ENCODE measurements around the gene ZNF526. TPM values are rescaled to one million over a fixed set of nuclear protein-coding genes. Genes with fewer than 3 reads are reported as not detected.

Gene ZNF526
- total and polyA plus RNA-seq, 9 of the 15 experiments (the other 6 are each of a cell fraction or from before 2014, with no cell fraction given) = 1.3 to 17.9 (median 6.2) TPM

DNA sequence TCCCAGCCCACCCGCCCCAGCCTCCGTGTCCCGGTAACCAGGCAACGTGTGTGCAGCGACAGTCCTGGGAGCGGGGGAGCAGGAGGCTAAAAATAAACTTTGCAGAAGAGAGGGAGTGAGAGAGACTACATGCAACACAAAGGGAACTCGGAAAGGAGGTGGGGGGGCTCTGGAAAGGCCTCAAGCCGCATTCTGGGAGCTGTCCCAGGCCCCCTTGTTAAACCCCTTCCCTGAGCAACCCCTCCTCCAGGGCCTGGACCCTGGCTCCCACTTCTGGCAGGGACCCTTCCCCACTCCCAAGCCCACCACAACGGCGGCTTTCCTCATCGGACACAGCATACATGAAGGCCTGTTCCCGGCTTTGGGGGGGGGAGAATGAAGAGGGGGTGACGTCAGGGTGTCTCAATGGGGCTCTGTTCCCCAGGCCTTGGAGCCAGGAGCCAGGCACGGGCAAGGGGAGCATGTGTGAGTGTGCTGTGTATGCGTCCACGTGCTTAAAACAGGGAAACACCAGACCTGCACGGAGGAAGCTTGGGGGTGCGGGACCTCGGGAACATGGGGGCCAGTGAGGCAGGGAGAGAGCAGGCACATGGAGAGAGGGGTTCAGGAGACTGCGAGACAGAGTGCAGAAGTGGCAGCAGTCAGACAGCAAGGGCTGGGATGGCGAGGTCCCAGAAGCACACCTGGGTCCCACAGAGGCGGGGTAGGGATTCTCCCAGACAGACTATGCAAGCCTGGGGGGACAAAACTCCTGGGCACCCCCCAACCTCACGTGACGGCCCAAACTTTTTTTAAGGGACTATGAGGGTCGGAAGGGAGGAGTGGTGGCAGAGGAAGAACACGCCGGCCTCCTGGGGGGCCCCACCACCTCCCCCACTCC is 32.5 kb downstream of the ZNF526 start (continued):
- TF ChIP-seq, protein P1, sequence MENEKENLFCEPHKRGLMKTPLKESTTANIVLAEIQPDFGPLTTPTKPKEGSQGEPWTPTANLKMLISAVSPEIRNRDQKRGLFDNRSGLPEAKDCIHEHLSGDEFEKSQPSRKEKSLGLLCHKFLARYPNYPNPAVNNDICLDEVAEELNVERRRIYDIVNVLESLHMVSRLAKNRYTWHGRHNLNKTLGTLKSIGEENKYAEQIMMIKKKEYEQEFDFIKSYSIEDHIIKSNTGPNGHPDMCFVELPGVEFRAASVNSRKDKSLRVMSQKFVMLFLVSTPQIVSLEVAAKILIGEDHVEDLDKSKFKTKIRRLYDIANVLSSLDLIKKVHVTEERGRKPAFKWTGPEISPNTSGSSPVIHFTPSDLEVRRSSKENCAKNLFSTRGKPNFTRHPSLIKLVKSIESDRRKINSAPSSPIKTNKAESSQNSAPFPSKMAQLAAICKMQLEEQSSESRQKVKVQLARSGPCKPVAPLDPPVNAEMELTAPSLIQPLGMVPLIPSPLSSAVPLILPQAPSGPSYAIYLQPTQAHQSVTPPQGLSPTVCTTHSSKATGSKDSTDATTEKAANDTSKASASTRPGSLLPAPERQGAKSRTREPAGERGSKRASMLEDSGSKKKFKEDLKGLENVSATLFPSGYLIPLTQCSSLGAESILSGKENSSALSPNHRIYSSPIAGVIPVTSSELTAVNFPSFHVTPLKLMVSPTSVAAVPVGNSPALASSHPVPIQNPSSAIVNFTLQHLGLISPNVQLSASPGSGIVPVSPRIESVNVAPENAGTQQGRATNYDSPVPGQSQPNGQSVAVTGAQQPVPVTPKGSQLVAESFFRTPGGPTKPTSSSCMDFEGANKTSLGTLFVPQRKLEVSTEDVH (IDR thresholded peaks at IDR 0.05; ENCODE audit: low read depth, partially characterized antibody) = no peak
- TF ChIP-seq CBX3 (IDR thresholded peaks at IDR 0.05; ENCODE audit: borderline replicate concordance in 1 of 2, low read length in 2 of 2) (no peak; a peak in 1 of 3 replicates), ARID1B (IDR thresholded peaks at IDR 0.05) (0 out of 2 replicates have a peak, but pooled peaks have one; percentile 6), ZNF79 (CRISPR knock-in tag; IDR thresholded peaks at IDR 0.05; ENCODE audit: low read depth) (no peak), ZFPM2 (CRISPR knock-in tag; IDR thresholded peaks at IDR 0.05) (no peak), SIRT6 (IDR thresholded peaks at IDR 0.05; ENCODE audit: low read depth, low read length) (no peak), ZNF76 (CRISPR knock-in tag; IDR thresholded peaks at IDR 0.05; ENCODE audit: borderline replicate concordance) (no peak), MAFF (IDR thresholded peaks at IDR 0.05; ENCODE audit: low read length) (no peak), STAG1 (CRISPR knock-in tag; IDR thresholded peaks at IDR 0.05; ENCODE audit: borderline replicate concordance) (no peak), ZNF140 (CRISPR knock-in tag; IDR thresholded peaks at IDR 0.05) (no peak)
- TF ChIP-seq, protein P2, sequence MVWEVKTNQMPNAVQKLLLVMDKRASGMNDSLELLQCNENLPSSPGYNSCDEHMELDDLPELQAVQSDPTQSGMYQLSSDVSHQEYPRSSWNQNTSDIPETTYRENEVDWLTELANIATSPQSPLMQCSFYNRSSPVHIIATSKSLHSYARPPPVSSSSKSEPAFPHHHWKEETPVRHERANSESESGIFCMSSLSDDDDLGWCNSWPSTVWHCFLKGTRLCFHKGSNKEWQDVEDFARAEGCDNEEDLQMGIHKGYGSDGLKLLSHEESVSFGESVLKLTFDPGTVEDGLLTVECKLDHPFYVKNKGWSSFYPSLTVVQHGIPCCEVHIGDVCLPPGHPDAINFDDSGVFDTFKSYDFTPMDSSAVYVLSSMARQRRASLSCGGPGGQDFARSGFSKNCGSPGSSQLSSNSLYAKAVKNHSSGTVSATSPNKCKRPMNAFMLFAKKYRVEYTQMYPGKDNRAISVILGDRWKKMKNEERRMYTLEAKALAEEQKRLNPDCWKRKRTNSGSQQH (CRISPR knock-in tag; IDR thresholded peaks at IDR 0.05) = no peak
- TF ChIP-seq, protein P3, sequence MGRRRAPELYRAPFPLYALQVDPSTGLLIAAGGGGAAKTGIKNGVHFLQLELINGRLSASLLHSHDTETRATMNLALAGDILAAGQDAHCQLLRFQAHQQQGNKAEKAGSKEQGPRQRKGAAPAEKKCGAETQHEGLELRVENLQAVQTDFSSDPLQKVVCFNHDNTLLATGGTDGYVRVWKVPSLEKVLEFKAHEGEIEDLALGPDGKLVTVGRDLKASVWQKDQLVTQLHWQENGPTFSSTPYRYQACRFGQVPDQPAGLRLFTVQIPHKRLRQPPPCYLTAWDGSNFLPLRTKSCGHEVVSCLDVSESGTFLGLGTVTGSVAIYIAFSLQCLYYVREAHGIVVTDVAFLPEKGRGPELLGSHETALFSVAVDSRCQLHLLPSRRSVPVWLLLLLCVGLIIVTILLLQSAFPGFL (CRISPR knock-in tag; IDR thresholded peaks at IDR 0.05) = no peak
- TF ChIP-seq, protein P4, sequence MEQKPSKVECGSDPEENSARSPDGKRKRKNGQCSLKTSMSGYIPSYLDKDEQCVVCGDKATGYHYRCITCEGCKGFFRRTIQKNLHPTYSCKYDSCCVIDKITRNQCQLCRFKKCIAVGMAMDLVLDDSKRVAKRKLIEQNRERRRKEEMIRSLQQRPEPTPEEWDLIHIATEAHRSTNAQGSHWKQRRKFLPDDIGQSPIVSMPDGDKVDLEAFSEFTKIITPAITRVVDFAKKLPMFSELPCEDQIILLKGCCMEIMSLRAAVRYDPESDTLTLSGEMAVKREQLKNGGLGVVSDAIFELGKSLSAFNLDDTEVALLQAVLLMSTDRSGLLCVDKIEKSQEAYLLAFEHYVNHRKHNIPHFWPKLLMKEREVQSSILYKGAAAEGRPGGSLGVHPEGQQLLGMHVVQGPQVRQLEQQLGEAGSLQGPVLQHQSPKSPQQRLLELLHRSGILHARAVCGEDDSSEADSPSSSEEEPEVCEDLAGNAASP (IDR thresholded peaks at IDR 0.05) = no peak
- TF ChIP-seq, protein P5, sequence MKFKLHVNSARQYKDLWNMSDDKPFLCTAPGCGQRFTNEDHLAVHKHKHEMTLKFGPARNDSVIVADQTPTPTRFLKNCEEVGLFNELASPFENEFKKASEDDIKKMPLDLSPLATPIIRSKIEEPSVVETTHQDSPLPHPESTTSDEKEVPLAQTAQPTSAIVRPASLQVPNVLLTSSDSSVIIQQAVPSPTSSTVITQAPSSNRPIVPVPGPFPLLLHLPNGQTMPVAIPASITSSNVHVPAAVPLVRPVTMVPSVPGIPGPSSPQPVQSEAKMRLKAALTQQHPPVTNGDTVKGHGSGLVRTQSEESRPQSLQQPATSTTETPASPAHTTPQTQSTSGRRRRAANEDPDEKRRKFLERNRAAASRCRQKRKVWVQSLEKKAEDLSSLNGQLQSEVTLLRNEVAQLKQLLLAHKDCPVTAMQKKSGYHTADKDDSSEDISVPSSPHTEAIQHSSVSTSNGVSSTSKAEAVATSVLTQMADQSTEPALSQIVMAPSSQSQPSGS (CRISPR knock-in tag; IDR thresholded peaks at IDR 0.05) = peak; percentile 40; the same call in 1 of the 2 replicates

Data from K562 (cell line).